HFF-Myc (cell line): Measurements from ENCODE around the gene PFN3.
A peak's percentile ranks its signal among the peaks of the same experiment; 100 is the strongest.

Experiments
- DNase-seq: peaks from one replicate; pipeline ENCODE4 v3.0.0-alpha.2; 2011; ENCODE audit warnings: low read depth; ENCODE audit errors: extremely low read depth
- H3K4me3 ChIP-seq: replicated peaks from 2 replicates; pipeline ENCODE4 v1.5.1; 2011; ENCODE audit warnings: low read depth, mild to moderate bottlenecking, control low read depth, low read length
- TF ChIP-seq, protein P1 (sequence below): IDR thresholded peaks from 2 replicates; pipeline ENCODE4 v1.5.1; 2012; ENCODE audit warnings: mild to moderate bottlenecking, low read depth, low read length, control low read depth; ENCODE audit errors: missing control alignments

The PFN3 gene, protein sequence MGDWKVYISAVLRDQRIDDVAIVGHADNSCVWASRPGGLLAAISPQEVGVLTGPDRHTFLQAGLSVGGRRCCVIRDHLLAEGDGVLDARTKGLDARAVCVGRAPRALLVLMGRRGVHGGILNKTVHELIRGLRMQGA

DNA sequence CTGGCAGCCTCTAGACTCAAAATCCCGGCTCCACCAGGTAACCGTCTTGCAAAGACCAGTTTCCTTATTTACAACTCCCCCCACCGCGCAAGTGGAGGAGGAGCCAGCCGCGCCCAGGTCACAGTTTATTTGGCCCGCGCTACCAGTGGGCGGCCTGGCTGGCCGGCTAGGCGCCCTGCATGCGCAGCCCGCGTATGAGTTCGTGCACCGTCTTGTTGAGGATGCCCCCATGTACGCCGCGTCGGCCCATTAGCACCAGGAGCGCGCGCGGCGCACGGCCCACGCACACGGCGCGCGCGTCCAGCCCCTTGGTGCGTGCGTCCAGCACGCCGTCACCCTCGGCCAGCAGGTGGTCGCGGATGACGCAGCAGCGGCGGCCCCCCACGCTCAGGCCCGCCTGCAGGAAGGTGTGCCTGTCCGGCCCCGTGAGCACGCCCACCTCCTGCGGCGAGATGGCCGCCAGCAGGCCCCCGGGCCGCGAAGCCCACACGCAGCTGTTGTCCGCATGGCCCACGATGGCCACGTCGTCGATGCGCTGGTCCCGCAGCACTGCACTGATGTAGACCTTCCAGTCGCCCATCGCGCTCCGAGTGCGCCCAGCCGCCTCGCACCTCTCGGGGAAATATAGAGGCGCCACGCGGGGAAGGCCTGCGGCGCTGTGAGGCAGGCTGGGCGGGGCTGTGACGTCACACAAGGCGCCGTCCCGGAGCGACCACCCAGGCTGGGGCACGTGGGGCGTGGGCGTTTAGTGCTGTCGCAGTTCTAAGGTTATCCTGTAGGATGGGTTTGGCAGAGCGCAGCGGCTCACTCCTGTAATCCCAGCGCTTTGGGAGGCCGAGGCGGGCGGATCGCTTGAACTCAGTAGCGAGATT, at the start of gene PFN3:
TSS of gene PFN3 (minus strand) at position 665 of the 872 bp plus-strand sequence. CDS start at position 580, 85 bp downstream.
- H3K4me3 ChIP-seq, result no peak within 1 kb of the TSS
- TF ChIP-seq, protein P1, sequence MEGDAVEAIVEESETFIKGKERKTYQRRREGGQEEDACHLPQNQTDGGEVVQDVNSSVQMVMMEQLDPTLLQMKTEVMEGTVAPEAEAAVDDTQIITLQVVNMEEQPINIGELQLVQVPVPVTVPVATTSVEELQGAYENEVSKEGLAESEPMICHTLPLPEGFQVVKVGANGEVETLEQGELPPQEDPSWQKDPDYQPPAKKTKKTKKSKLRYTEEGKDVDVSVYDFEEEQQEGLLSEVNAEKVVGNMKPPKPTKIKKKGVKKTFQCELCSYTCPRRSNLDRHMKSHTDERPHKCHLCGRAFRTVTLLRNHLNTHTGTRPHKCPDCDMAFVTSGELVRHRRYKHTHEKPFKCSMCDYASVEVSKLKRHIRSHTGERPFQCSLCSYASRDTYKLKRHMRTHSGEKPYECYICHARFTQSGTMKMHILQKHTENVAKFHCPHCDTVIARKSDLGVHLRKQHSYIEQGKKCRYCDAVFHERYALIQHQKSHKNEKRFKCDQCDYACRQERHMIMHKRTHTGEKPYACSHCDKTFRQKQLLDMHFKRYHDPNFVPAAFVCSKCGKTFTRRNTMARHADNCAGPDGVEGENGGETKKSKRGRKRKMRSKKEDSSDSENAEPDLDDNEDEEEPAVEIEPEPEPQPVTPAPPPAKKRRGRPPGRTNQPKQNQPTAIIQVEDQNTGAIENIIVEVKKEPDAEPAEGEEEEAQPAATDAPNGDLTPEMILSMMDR, result no peak
- no peak for DNase-seq

DNA sequence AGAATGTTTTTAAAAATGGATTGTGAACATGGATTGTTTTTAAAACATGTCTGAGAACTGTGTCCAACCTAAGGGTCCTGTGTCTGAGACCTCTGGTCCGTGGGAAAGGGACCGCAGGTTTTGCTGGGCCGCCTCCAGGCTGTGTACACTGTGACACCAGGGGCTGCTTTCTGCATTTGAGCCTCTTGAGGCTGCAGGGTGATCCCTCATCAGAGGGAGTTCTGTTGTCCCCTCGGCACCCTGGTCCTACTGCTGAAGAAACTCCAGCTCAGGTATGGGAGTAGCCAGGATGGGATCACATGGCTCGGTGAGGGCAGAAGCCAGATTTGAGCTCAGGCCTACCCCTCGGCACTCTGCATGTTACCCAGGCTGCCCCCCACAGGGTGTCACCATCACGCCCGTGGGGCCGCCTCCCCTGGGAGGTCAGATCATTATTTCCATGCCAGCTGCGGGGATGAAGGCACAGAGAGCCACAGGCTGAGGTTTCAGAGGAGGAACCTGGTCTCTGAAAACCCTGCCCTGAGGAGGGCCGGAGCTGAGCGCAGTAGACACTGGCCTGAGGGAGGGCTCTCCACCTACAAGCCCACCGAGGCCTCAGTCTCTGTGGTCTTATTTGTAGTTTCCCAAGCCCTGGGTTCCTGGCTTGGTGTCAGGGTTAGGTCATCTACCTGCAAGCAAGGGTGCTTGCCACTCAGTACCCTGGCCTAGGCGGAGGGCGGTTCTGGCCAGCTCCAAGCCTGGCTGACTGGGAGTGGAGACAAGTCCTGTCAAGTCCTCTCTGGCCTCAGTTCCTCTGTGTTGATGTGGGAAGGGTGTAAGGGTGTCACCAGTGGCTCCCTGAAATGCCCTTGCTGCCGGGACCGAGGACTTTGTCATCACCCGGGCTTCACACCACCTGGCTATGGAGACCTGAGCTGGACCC, 48.9 kb upstream of the PFN3 start:
- no peak overlapping the region for H3K4me3 ChIP-seq
- no peak for DNase-seq
- TF ChIP-seq, protein P1, result no peak

DNA sequence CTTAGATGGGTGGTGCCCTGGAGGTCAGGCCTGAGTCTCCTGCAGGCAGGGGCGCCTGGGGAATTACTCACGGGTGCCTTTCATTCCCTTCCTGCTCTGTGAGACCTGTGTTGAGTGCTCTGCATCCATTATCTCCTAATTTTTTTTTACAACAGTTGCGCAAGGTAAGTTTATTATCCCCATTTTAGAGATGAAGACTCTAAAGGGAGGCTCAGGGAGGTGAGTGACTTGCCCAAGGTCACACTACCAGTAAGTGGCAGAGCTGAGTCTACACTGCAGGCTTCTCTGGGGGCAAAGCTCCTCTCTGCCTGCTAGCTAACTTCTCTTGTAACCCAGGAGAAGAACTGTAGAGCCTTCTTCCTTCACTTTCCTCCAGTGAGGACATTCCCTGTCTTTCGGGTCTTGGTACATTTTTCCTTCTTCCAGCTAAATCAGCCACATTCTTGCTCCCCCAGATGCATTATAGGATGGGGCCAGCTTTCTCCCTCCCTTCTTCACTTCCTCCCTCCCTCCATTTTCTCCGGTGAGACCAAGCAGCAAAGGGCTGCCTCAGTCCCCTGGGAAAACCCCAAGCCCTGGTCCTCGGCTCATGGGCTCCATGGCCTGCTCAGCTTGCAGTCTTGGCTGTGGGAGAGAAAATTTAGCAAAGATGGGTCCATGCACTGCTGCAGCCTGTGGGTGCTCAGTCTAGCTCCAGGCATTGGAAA, 47.9 kb upstream of the PFN3 start:
- peak overlapping the region; percentile 57 for H3K4me3 ChIP-seq
- TF ChIP-seq, protein P1, result no peak

DNA sequence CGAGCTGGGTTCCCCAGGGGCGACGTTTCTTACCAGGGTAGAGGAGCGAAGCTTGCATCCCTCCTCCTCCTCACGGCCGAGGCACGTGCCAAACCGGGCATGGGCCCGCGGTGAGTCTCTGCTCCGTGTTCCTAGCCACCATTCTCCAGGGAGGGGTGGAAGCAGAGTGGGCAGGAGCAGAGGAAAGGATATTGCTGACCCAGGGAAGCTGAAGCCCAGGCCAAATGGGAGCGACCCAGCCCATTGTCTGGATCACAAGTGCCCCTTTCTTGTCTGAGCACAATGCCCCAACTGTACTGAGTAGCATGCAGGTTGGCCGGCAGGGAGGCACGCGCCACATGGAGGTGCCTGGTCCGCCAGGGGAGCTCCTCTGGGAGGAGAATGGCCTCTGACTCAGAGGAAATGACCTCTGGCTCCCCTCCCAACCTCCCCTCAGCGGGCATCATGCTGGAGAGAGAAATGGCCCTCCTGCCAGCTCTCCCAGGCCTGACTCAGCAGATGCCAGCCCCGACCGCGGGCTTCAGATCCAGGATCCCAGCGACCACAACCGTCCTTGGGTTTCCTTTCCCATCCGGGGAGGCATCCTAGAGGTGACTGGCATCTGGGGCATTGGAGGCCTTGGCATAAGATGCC, 47.3 kb upstream of the PFN3 start:
- TF ChIP-seq, protein P1, result no peak
- peak overlapping the region; percentile 57 for H3K4me3 ChIP-seq
- DNase-seq, result peak; percentile 45

More for the DNA sequence above, 47.9 kb upstream of the PFN3 start:
- no peak for DNase-seq

DNA sequence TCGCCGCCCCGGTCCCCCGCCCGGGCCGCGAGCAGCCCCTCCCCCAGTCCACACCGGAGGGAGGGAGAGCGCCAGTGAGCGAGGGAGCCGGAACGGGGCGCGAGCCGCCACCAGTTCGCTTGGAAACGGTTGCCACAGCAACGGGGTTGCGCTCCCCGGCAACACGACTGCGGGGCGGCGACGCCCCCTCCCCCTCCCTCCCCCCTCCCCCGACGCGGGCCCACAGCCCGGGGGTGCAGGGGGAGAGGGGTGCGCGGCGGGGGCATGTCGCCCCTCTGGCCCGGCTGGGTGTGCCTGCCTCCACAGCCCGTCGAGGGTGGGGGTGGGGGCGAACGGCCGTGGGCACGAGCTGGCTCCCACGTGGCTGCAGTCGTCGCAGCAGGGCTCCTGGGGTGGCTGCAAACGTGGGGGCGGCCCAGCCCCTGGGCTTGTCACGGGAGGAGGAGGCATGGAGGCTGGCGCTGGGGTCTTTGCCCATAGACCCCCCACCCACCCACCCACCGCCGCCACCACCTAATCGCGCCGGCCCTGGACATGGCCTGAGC, 46.7 kb upstream of the PFN3 start:
- H3K4me3 ChIP-seq, result peak overlapping the region; percentile 57
- TF ChIP-seq, protein P1, result no peak
- no peak for DNase-seq
